Thoracic aorta endothelial cell (primary cell): ENCODE data around the gene ERI2. TPM values are rescaled to one million over a fixed set of nuclear protein-coding genes. Genes with fewer than 3 reads are reported as not detected.

Source experiments
- small RNA-seq: library from RNA; depleted of rRNA; stranded (forward); fragments of <200 nt; gene quantifications from one replicate; pipeline ENCODE3, GENCODE V24; 2012
- total RNA-seq: library from RNA; depleted of rRNA; stranded (reverse); fragments of >200 nt; gene quantifications from 2 replicates; pipeline ENCODE4 v1.2.3, GENCODE V29; 2012

The ERI2 gene
- total RNA-seq, result 17.3 and 21.1 TPM in 2 replicates

GRCh38 chr16:20806168-20807050 is at the start of gene ERI2, which contains the start of gene REXO5:
TSS of gene ERI2 (minus strand) at chr16:20806472. CDS start at chr16:20806430, 42 bp downstream.
TSS of gene REXO5 (plus strand) at chr16:20806527. CDS start at chr16:20806954, 427 bp downstream.

GRCh38 chr16:20763461-20764232 is 42.6 kb downstream of the ERI2 start, which contains the start of gene ACSM3:
TSS of gene ACSM3 (plus strand) at chr16:20764014. CDS start at chr16:20770035, 6,021 bp downstream.

Small RNA genes within 50 kb of the gene (small RNA-seq; reads per million reads assigned to genes)
- gene RF00618 (not detected), gene RNU6-944P (4.0 reads per million, percentile 75 among the genes with 10 or more reads in this experiment)

Other genes starting within 250 kb of the ERI2 start
- gene ACSM2B, start 230.1 kb downstream of the ERI2 start, total RNA-seq, result 0.07 TPM in 1 of 2 replicates, not detected in the other
- gene ACSM1, start 108.8 kb downstream of the ERI2 start, total RNA-seq, result 0.07 TPM in 1 of 2 replicates, not detected in the other
- gene THUMPD1, start 64.7 kb downstream of the ERI2 start, total RNA-seq, result 62.2 and 65.6 TPM in 2 replicates
- 6.6 and 22.2 TPM in 2 replicates for gene ACSM3, start 42.5 kb downstream of the ERI2 start, total RNA-seq
- gene REXO5, start 55 bp upstream of the ERI2 start, total RNA-seq, result 6.1 and 12.1 TPM in 2 replicates
- 42.6 and 46.5 TPM in 2 replicates for gene DCUN1D3, start 93.9 kb upstream of the ERI2 start, total RNA-seq
- 47.7 and 67.2 TPM in 2 replicates for gene LYRM1, start 94.3 kb upstream of the ERI2 start, total RNA-seq